ENCODE results near the gene OSTN.

GRCh38 chr3:191221638-191222037 lies 22.6 kb downstream of the OSTN start:
- TF ChIP-seq CTCF (IDR thresholded peaks at IDR 0.05) (no peak), POLR2A (IDR thresholded peaks at IDR 0.05) (no peak)
